GM13977 (cell line): Measurements from ENCODE around the gene RFLNA.

Experiments
- DNase-seq: peaks from one replicate; pipeline ENCODE4 v3.0.0; 2012; ENCODE audit warnings: low spot score
- CTCF ChIP-seq: IDR thresholded peaks from 2 replicates; pipeline ENCODE4 v1.5.1; 2012; ENCODE audit warnings: mild to moderate bottlenecking, control low read depth; ENCODE audit not compliant: insufficient read depth; ENCODE audit errors: extremely low read depth, missing control alignments
- in situ Hi-C: fragments of 300-500 bp; cut with MboI; formaldehyde crosslinking; loops from one replicate; pipeline ENCODE4 v1.12.0; 2022; ENCODE audit warnings: low sequenced_read_pairs, low pct_unique_long_range_greater_than_20kb, mixed read lengths, inconsistent platforms; ENCODE audit not compliant: unreplicated experiment

Gene RFLNA

DNA sequence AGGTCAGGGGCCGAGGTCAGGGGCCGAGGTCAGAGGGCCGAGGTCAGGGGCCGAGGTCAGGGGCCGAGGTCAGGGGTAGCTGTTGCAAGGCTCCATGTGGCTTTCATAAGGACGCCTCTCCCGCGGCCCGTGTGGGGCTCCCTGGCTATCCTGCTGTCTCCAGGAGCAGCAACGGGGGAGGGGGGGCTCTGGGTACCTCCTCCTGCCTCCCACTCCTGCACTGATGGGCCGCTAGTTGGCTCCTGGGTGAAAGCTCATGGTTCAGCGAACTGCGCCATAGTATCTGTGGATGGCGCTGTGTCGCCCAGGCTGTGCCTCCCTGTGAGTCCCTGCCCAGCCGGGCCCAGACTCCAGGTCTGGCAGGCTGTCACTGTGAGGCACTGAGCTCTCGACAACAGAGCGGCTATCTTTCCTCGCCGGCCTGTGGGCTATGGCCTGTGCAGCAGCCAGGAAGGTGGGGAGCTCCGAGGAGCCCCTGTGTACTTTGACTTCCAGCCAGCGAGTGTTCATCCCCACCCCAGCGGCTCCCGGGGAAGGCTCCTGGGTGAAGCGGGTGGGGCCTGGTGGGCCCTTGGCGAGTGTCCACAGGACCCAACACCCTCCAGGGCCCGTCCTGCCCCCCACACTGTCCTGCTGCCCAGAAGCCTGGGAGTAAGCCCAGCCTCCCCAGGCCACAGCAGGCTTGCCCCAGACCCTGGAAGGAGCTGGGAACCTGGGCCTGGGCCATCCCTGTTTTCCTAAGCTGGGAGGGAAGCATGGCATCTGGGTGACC is 8.1 kb downstream of the RFLNA start:
- TF ChIP-seq CTCF, result no peak
- no peak for DNase-seq
- in situ Hi-C loops, result loop anchor here (25.0 kb wide), 1 partner anchor 266 kb away; no protein-coding TSS in a partner anchor

DNA sequence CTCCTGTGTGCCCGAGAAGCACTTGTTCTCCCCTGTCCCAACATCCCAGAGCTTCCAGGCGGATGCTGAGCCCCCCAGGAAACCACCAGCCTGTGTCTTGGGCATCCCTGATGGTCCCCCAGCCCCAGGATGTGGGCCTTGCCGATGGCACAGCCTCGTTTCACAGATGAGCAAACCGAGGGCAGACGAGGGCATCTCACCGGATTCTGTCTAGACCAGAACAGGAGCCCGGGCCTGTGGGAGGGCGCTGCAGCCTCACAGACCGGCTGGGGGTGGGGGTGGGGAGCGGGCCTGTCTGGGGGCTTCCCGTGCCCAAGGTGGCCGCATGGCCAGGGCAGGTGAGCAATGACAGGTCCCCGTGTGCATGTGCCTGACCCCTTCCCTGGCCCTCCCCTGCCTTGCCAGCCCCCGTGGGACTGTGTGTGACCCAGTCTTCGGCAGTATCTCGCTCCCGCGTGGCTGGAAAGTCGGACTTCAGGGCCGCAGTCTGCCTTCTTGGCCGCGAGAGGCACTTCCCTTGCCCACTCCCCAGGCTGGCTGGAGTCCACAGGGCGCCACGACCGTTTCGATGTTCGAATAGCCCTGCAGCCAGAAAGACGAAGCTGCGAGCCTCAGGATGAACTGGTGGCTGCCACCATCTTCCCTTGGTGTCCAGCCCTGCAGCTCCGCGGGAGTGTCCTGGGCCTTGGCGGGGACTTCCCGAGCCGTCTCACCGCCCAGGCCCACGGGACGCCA is 8.9 kb downstream of the RFLNA start:
- DNase-seq, result no peak
- no peak for TF ChIP-seq CTCF
- in situ Hi-C loops, result loop anchor here (25.0 kb wide), 1 partner anchor 266 kb away; no protein-coding TSS in a partner anchor

- no peak for TF ChIP-seq CTCF
- in situ Hi-C loops, result loop anchor here (25.0 kb wide), 1 partner anchor 267 kb away; no protein-coding TSS in a partner anchor
- DNase-seq, result no peak
Observed at GRCh38 chr12:124304314-124304790, 9.5 kb downstream of the RFLNA start.

GRCh38 chr12:124305136-124305535 is 10.2 kb downstream of the RFLNA start:
- in situ Hi-C loops, result loop anchor here (25.0 kb wide), 1 partner anchor 268 kb away; no protein-coding TSS in a partner anchor
- no peak for DNase-seq
- TF ChIP-seq CTCF, result no peak

- no peak for TF ChIP-seq CTCF
- in situ Hi-C loops, result loop anchor here (25.0 kb wide), 1 partner anchor 269 kb away; no protein-coding TSS in a partner anchor
- no peak for DNase-seq
Observed at GRCh38 chr12:124305776-124306685, 11.1 kb downstream of the RFLNA start.
